Measurements from ENCODE around the gene MCC.

- no peak for TF ChIP-seq CTCF (IDR thresholded peaks at IDR 0.05)
- TF ChIP-seq POLR2AphosphoS5 (IDR thresholded peaks at IDR 0.05; ENCODE audit: low read depth, low read length), result peak; percentile 94
- TF ChIP-seq SIN3A (IDR thresholded peaks at IDR 0.05; ENCODE audit: borderline replicate concordance, insufficient read depth, low read depth, low read length), result peak; percentile 84; the same call in 1 of the 2 replicates
Measured at GRCh38 chr5:112976432-112977309, 511.6 kb downstream of the MCC start, which contains the start of gene DCP2.

Measured in Panc1 (cell line).